Measurements from ENCODE around the gene SPON2. TPM values are rescaled to one million over a fixed set of nuclear protein-coding genes. Genes with fewer than 3 reads are reported as not detected.

SPON2 gene
- total RNA-seq, 1 experiment from 2014 or later, result 2.3 TPM

- Histone ChIP-seq H3K23me2 (ENCODE audit: insufficient read length, low read depth, low read length, poor library complexity, severe bottlenecking) (no peaks in the 10 kb centered on the region), H2BK20ac (ENCODE audit: low read depth, low read length, poor library complexity, severe bottlenecking) (no peak overlapping the region), H3T11ph (ENCODE audit: low read length) (no peak overlapping the region), H3K4me2 (ENCODE audit: insufficient read depth, insufficient read length, low read length) (no peak overlapping the region), H3K79me2 (ENCODE audit: insufficient read depth, low read length) (no peaks in the 10 kb centered on the region), H2BK15ac (ENCODE audit: low read depth, low read length) (no peak overlapping the region), H3K79me1 (ENCODE audit: insufficient read depth, low read depth, low read length, poor library complexity, severe bottlenecking) (no peaks in the 10 kb centered on the region), H2BK12ac (ENCODE audit: insufficient read length, low read depth, low read length) (no peak overlapping the region), H3K56ac (ENCODE audit: insufficient read length, low read depth, low read length) (no peak overlapping the region), H3K14ac (ENCODE audit: insufficient read depth, low read length) (no peak overlapping the region), H4K20me1 (ENCODE audit: control insufficient read depth, insufficient read depth, insufficient read length) (no peaks in the 10 kb centered on the region), H4K8ac (replicated peaks; ENCODE audit: insufficient read length, low read depth, low read length) (no peak overlapping the region), H3K27ac (ENCODE audit: insufficient read length, low read depth, low read length) (no peak overlapping the region), H2BK5ac (ENCODE audit: insufficient read length, low read length) (no peak overlapping the region), H3K4me1 (ENCODE audit: insufficient read depth, low read length) (no peaks in the 10 kb centered on the region), H2BK120ac (ENCODE audit: low read depth, low read length, poor library complexity, severe bottlenecking) (no peak overlapping the region), H4K5ac (ENCODE audit: insufficient read length, low read depth, low read length) (no peak overlapping the region), H3K18ac (ENCODE audit: insufficient read length, low read depth, low read length) (no peak overlapping the region), H2AFZ (ENCODE audit: low read length) (no peak overlapping the region), H3K9ac (ENCODE audit: extremely low read depth, insufficient read length, low read length) (no peak overlapping the region), H4K91ac (ENCODE audit: insufficient read length, low read depth, low read length) (no peak overlapping the region), H3K27me3 (ENCODE audit: insufficient read depth, low read length) (no peaks in the 10 kb centered on the region), H3K4ac (ENCODE audit: low read depth, low read length) (no peak overlapping the region), H3K23ac (ENCODE audit: insufficient read length, low read depth, low read length) (no peak overlapping the region), H3K9me3 (ENCODE audit: control insufficient read depth, low read depth, low read length) (no peaks in the 10 kb centered on the region), H2AK5ac (ENCODE audit: insufficient read length, low read length) (no peak overlapping the region)
- TF ChIP-seq, protein P1, sequence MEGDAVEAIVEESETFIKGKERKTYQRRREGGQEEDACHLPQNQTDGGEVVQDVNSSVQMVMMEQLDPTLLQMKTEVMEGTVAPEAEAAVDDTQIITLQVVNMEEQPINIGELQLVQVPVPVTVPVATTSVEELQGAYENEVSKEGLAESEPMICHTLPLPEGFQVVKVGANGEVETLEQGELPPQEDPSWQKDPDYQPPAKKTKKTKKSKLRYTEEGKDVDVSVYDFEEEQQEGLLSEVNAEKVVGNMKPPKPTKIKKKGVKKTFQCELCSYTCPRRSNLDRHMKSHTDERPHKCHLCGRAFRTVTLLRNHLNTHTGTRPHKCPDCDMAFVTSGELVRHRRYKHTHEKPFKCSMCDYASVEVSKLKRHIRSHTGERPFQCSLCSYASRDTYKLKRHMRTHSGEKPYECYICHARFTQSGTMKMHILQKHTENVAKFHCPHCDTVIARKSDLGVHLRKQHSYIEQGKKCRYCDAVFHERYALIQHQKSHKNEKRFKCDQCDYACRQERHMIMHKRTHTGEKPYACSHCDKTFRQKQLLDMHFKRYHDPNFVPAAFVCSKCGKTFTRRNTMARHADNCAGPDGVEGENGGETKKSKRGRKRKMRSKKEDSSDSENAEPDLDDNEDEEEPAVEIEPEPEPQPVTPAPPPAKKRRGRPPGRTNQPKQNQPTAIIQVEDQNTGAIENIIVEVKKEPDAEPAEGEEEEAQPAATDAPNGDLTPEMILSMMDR (conservative IDR thresholded peaks at IDR 0.05), result no peak
- H3K36me3 Mint-ChIP-seq (ENCODE audit: insufficient read depth in 1 of 3, low read depth in 3 of 3), result no peaks in the 10 kb centered on the region
- no peak overlapping the region for H3K4me3 Mint-ChIP-seq
- H3K4me1 Mint-ChIP-seq, result no peaks in the 10 kb centered on the region
- WGBS (ENCODE audit: extremely low coverage, insufficient read length, low lambda C conversion rate), result no CpG with 5 or more reads among the region's 2 CpGs
- DNase-seq, result no peak
- H3K27ac Mint-ChIP-seq, result no peak overlapping the region
- H3K9me3 Mint-ChIP-seq, result peaks cover 3 to 23% of the 10 kb centered on the region in 2 experiments; a peak in 2 of 5 replicates
- H3K27me3 Mint-ChIP-seq (ENCODE audit: low read depth), result peaks cover 50% of the 10 kb centered on the region
These were observed 34.5 kb downstream of the SPON2 start for GRCh38 chr4:1137850-1138249.

Data from H9 (cell line).